HEK293 (cell line): Measurements from ENCODE around the gene LINGO1.

ENCODE experiments used
- CTCF ChIA-PET: fragments of 350-600 bp; formaldehyde crosslinking; extraction: SDS; loops from one replicate; lab custom pipeline; 2021; ENCODE audit warnings: antibody characterized with exemption; lab: Yijun Ruan, JAX
- POLR2A ChIA-PET: fragments of 300-600 bp; formaldehyde crosslinking; extraction: SDS; loops from one replicate; lab custom pipeline; 2020; ENCODE audit warnings: antibody characterized with exemption, inconsistent platforms; lab: Yijun Ruan, JAX
- H3K27ac ChIP-seq: fragments of 200-500 bp; sonication (Bioruptor generic); 2 replicates; pipeline ENCODE4 v1.5.1; 2014; ENCODE audit warnings: low read depth, low read length, control low read depth, inconsistent platforms; ENCODE audit errors: extremely low read depth
- H3K36me3 ChIP-seq, 2 experiments: fragments of 200-500 bp in 1 of 2; sonication (Bioruptor generic) in 1 of 2; 1 replicate in 1 of 2; 2 replicates in 1 of 2; pipeline ENCODE4 v1.5.1; 2014 to 2017; ENCODE audit warnings: inconsistent platforms in 2 of 2, low read length in 2 of 2; ENCODE audit not compliant: control insufficient read depth in 2 of 2, insufficient read depth in 1 of 2
- H3K4me1 ChIP-seq: fragments of 200-500 bp; sonication (Bioruptor generic); 2 replicates; pipeline ENCODE4 v1.5.1; 2014; ENCODE audit warnings: mild to moderate bottlenecking, low read length, inconsistent platforms; ENCODE audit not compliant: control insufficient read depth, insufficient read depth
- H3K4me3 ChIP-seq: 2 replicates; pipeline ENCODE4 v1.5.1; 2011; ENCODE audit warnings: low read depth, mild to moderate bottlenecking, control low read depth, low read length, moderate library complexity
- H3K9me3 ChIP-seq: fragments of 200-500 bp; sonication (Bioruptor generic); 2 replicates; pipeline ENCODE4 v1.5.1; 2014; ENCODE audit warnings: low read depth, low read length, inconsistent platforms; ENCODE audit not compliant: control insufficient read depth, insufficient read depth
- AEBP2 ChIP-seq: fragments of 450-650 bp; formaldehyde crosslinking; IDR thresholded peaks from 2 replicates; pipeline ENCODE4 v1.5.1; 2016; ENCODE audit warnings: missing biosample characterization, missing genetic modification characterization, borderline replicate concordance
- CTCF ChIP-seq: fragments of 450-650 bp; formaldehyde crosslinking; IDR thresholded peaks from 2 replicates; pipeline ENCODE4 v1.5.1; 2016; ENCODE audit warnings: missing biosample characterization, missing genetic modification characterization
- KLF1 ChIP-seq: fragments of 450-650 bp; formaldehyde crosslinking; IDR thresholded peaks from 2 replicates; pipeline ENCODE4 v1.5.1; 2016; ENCODE audit warnings: missing biosample characterization, missing genetic modification characterization
- KLF7 ChIP-seq: fragments of 450-650 bp; formaldehyde crosslinking; IDR thresholded peaks from 2 replicates; pipeline ENCODE4 v1.5.1; 2016; ENCODE audit warnings: missing biosample characterization, missing genetic modification characterization, borderline replicate concordance
- SETDB1 ChIP-seq: IDR thresholded peaks from one replicate; pipeline ENCODE4 v1.6.1; 2017; ENCODE audit warnings: mild to moderate bottlenecking, low read length, moderate library complexity, mixed read lengths; ENCODE audit not compliant: insufficient read length
- SP7 ChIP-seq: fragments of 450-650 bp; formaldehyde crosslinking; IDR thresholded peaks from 2 replicates; pipeline ENCODE4 v1.5.1; 2016; ENCODE audit warnings: missing biosample characterization, missing genetic modification characterization
- ZBTB20 ChIP-seq: fragments of 450-650 bp; formaldehyde crosslinking; IDR thresholded peaks from 2 replicates; pipeline ENCODE4 v1.5.1; 2016; ENCODE audit warnings: missing biosample characterization, missing genetic modification characterization
- ZBTB49 ChIP-seq: fragments of 450-650 bp; formaldehyde crosslinking; IDR thresholded peaks from 2 replicates; pipeline ENCODE4 v1.5.1; 2016; ENCODE audit warnings: missing biosample characterization, missing genetic modification characterization, low read depth
- ZBTB8A ChIP-seq: fragments of 450-650 bp; formaldehyde crosslinking; IDR thresholded peaks from 2 replicates; pipeline ENCODE4 v1.5.1; 2016; ENCODE audit warnings: missing biosample characterization, missing genetic modification characterization
- ZFHX2 ChIP-seq: fragments of 450-650 bp; formaldehyde crosslinking; conservative IDR thresholded peaks from 2 replicates; pipeline ENCODE4 v1.5.1; 2016; ENCODE audit warnings: missing biosample characterization, missing genetic modification characterization
- ZFP69B ChIP-seq: fragments of 450-650 bp; formaldehyde crosslinking; IDR thresholded peaks from 2 replicates; pipeline ENCODE4 v1.5.1; 2016; ENCODE audit warnings: missing biosample characterization, missing genetic modification characterization
- ZIC2 ChIP-seq: fragments of 450-650 bp; formaldehyde crosslinking; IDR thresholded peaks from 2 replicates; pipeline ENCODE4 v1.5.1; 2016; ENCODE audit warnings: missing biosample characterization, missing genetic modification characterization
- ZNF114 ChIP-seq: fragments of 450-650 bp; formaldehyde crosslinking; IDR thresholded peaks from 2 replicates; pipeline ENCODE4 v1.5.0; 2017; ENCODE audit warnings: missing biosample characterization, missing genetic modification characterization
- ZNF140 ChIP-seq: fragments of 450-650 bp; formaldehyde crosslinking; IDR thresholded peaks from 2 replicates; pipeline ENCODE4 v1.5.1; 2016; ENCODE audit warnings: missing biosample characterization, missing genetic modification characterization
- ZNF223 ChIP-seq: fragments of 450-650 bp; formaldehyde crosslinking; IDR thresholded peaks from 2 replicates; pipeline ENCODE4 v1.5.1; 2016; ENCODE audit warnings: missing biosample characterization, missing genetic modification characterization
- ZNF239 ChIP-seq: fragments of 450-650 bp; formaldehyde crosslinking; IDR thresholded peaks from 2 replicates; pipeline ENCODE4 v1.5.1; 2016; ENCODE audit warnings: missing biosample characterization, missing genetic modification characterization
- ZNF311 ChIP-seq: fragments of 450-650 bp; formaldehyde crosslinking; IDR thresholded peaks from 2 replicates; pipeline ENCODE4 v1.5.1; 2017; ENCODE audit warnings: missing biosample characterization, missing genetic modification characterization, borderline replicate concordance
- ZNF362 ChIP-seq: fragments of 450-650 bp; formaldehyde crosslinking; IDR thresholded peaks from 2 replicates; pipeline ENCODE4 v1.5.1; 2016; ENCODE audit warnings: missing biosample characterization, missing genetic modification characterization
- ZNF654 ChIP-seq: fragments of 450-650 bp; formaldehyde crosslinking; IDR thresholded peaks from 2 replicates; pipeline ENCODE4 v1.5.1; 2016; ENCODE audit warnings: low read depth, missing biosample characterization, missing genetic modification characterization
- ZNF692 ChIP-seq: fragments of 450-650 bp; formaldehyde crosslinking; IDR thresholded peaks from 2 replicates; pipeline ENCODE4 v1.5.1; 2016; ENCODE audit warnings: missing biosample characterization, missing genetic modification characterization
- ZNF768 ChIP-seq: fragments of 450-650 bp; formaldehyde crosslinking; IDR thresholded peaks from 2 replicates; pipeline ENCODE4 v1.5.1; 2018; ENCODE audit warnings: missing biosample characterization, mild to moderate bottlenecking, missing genetic modification characterization
- ZNF843 ChIP-seq: fragments of 450-650 bp; formaldehyde crosslinking; IDR thresholded peaks from 2 replicates; pipeline ENCODE4 v1.5.1; 2016; ENCODE audit warnings: missing biosample characterization, missing genetic modification characterization
- TF ChIP-seq, protein P1 (sequence below): fragments of 450-650 bp; IDR thresholded peaks from 2 replicates; pipeline ENCODE4 v1.5.1; 2018; ENCODE audit warnings: missing biosample characterization, mild to moderate bottlenecking, missing genetic modification characterization
- TF ChIP-seq, protein P2 (sequence below): fragments of 450-650 bp; IDR thresholded peaks from 2 replicates; pipeline ENCODE4 v1.5.1; 2018; ENCODE audit warnings: missing biosample characterization, missing genetic modification characterization

LINGO1 gene

DNA sequence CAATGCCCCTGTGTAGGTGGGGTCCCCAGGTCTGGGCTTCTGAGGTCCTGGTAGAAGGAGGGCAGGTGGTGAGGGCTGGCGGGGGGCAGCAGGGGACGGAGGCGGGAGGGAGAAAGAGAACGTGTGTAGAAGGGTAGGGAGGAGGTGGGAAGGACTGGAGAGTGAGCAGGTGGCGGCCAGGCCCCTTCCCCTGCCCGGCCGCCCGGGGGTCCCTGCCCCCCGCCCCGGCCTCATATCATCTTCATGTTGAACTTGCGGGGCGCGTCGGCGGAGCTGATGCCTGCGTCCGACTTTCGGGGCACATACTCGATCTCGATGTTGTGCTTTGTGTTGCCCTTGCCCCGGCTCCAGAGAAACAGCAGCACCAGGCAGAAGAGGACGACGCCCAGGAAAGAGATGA is 18.9 kb downstream of the LINGO1 start:
- Histone ChIP-seq H3K4me3 (no peak overlapping the region), H3K27ac (no peak overlapping the region), H3K9me3 (no peaks in the 10 kb centered on the region), H3K36me3 (peaks cover 0 to 19% of the 10 kb centered on the region in 2 experiments; a peak in 1 of 3 replicates), H3K4me1 (no peaks in the 10 kb centered on the region)
- ChIA-PET CTCF (no interaction called here), POLR2A (no interaction called here)
- no peak for TF ChIP-seq ZNF223 (tag by site-specific recombination)
- no peak for TF ChIP-seq ZBTB49 (tag by site-specific recombination)
- no peak for TF ChIP-seq KLF7 (tag by site-specific recombination)
- no peak for TF ChIP-seq ZNF239 (tag by site-specific recombination)
- no peak for TF ChIP-seq ZNF654 (tag by site-specific recombination)
- TF ChIP-seq CTCF (tag by site-specific recombination) = no peak
- TF ChIP-seq ZNF114 = no peak
- TF ChIP-seq ZNF362 (tag by site-specific recombination) = no peak
- TF ChIP-seq ZBTB8A = no peak
- no peak for TF ChIP-seq ZNF140 (tag by site-specific recombination)
- no peak for TF ChIP-seq ZNF692
- TF ChIP-seq, protein P1, sequence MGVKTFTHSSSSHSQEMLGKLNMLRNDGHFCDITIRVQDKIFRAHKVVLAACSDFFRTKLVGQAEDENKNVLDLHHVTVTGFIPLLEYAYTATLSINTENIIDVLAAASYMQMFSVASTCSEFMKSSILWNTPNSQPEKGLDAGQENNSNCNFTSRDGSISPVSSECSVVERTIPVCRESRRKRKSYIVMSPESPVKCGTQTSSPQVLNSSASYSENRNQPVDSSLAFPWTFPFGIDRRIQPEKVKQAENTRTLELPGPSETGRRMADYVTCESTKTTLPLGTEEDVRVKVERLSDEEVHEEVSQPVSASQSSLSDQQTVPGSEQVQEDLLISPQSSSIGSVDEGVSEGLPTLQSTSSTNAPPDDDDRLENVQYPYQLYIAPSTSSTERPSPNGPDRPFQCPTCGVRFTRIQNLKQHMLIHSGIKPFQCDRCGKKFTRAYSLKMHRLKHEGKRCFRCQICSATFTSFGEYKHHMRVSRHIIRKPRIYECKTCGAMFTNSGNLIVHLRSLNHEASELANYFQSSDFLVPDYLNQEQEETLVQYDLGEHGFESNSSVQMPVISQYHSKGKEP (tag by site-specific recombination) = no peak
- no peak for TF ChIP-seq ZBTB20 (tag by site-specific recombination)
- TF ChIP-seq SETDB1 = no peak
- TF ChIP-seq SP7 (tag by site-specific recombination) = no peak
- no peak for TF ChIP-seq ZNF843 (tag by site-specific recombination)
- TF ChIP-seq ZFHX2 (tag by site-specific recombination) = no peak

DNA sequence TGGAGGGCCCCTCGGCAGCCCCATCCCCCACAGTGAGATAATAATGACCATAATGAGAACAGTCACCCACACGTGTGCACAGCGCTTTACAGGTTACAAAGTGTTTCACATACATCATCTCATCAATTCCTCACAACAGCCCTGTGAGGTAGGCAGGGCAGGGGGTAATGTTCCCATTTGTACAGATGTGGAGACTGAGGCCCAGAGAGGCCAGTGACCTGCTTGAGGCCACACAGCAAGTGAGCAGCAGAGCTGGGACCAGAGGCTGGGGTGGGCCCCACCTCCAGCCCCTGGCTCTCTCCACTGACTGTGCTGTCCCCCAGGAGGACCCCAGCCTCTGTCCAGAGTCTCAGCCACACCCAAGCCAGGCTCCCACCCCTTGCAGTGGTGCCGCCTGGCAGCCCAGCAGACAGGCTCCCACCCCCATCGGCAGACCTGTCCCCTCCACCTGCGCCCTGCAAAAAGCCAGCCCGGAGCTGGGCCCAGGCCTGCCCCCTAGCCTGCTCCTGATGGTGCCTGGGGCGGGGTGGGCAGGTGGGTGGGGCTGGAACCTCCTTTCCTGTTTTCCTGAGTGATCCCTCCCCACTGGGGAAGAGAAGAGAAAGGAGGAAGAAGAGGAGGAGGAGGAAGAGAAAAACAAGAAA is 19.6 kb downstream of the LINGO1 start:
- Histone ChIP-seq H3K9me3 (no peaks in the 10 kb centered on the region), H3K4me1 (no peaks in the 10 kb centered on the region), H3K27ac (no peak overlapping the region), H3K4me3 (no peak overlapping the region), H3K36me3 (peaks cover 0 to 19% of the 10 kb centered on the region in 2 experiments; a peak in 1 of 3 replicates)
- POLR2A ChIA-PET = no interaction called here
- CTCF ChIA-PET = interaction anchor here (0.6 to 1.9 kb wide), 4 partner anchors 20 to 346 kb away, joined by 3 to 10 read pairs (median 3); partner anchors contain the start of gene LINGO1
- TF ChIP-seq, protein P2, sequence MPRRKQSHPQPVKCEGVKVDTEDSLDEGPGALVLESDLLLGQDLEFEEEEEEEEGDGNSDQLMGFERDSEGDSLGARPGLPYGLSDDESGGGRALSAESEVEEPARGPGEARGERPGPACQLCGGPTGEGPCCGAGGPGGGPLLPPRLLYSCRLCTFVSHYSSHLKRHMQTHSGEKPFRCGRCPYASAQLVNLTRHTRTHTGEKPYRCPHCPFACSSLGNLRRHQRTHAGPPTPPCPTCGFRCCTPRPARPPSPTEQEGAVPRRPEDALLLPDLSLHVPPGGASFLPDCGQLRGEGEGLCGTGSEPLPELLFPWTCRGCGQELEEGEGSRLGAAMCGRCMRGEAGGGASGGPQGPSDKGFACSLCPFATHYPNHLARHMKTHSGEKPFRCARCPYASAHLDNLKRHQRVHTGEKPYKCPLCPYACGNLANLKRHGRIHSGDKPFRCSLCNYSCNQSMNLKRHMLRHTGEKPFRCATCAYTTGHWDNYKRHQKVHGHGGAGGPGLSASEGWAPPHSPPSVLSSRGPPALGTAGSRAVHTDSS = 0 out of 2 replicates have a peak, but pooled peaks have one; percentile 51
- peak; percentile 51; the same call in 1 of the 2 replicates for TF ChIP-seq KLF1 (tag by site-specific recombination)
- peak; percentile 56; the same call in 1 of the 2 replicates for TF ChIP-seq ZNF768 (tag by site-specific recombination)
- TF ChIP-seq AEBP2 (tag by site-specific recombination) = no peak
- TF ChIP-seq ZNF311 = no peak
- 0 out of 2 replicates have a peak, but pooled peaks have one; percentile 7 for TF ChIP-seq ZIC2
- TF ChIP-seq ZFP69B (tag by site-specific recombination) = 0 out of 2 replicates have a peak, but pooled peaks have one; percentile 33
